Heart right ventricle (tissue), 16 donors: ENCODE measurements around the gene ADD3. TPM values are rescaled to one million over a fixed set of nuclear protein-coding genes. Genes with fewer than 3 reads are reported as not detected.

ENCODE experiments used
- ATAC-seq, 8 donors: fragments of 200-7000 bp; cut with Tn5 transposase; one replicate each; pipeline ENCODE4 v1.9.1; 2020; ENCODE audit warnings: mild to moderate bottlenecking in 8 of 8, moderate library complexity in 8 of 8, moderate number of reproducible peaks in 1 of 8
- DNase-seq, 2 donors: peaks; one replicate each; pipeline ENCODE4 v3.0.0-alpha.2; 2020
- H3K27ac ChIP-seq, 10 donors: fragments of 200-600 bp; sonication (generic) in 2 of 10; one replicate each; pipeline versions ENCODE4 v1.5.0 to v1.8.0; 2020 to 2022; ENCODE audit warnings: mild to moderate bottlenecking in 3 of 10
- H3K27me3 ChIP-seq, 7 donors: fragments of 200-600 bp; one replicate each; pipeline ENCODE4 v1.8.0; 2021 to 2022; ENCODE audit warnings: mild to moderate bottlenecking in 2 of 7
- H3K36me3 ChIP-seq, 9 donors: fragments of 200-600 bp; sonication (generic) in 1 of 9; one replicate each; pipeline versions ENCODE4 v1.5.0 to v1.8.0; 2020 to 2022; ENCODE audit warnings: mild to moderate bottlenecking in 2 of 9
- H3K4me1 ChIP-seq, 9 donors: fragments of 200-600 bp; sonication (generic) in 1 of 9; one replicate each; pipeline versions ENCODE4 v1.5.0 to v1.8.0; 2020 to 2022; ENCODE audit warnings: mild to moderate bottlenecking in 4 of 9
- H3K4me3 ChIP-seq, 10 donors: fragments of 200-600 bp; sonication (generic) in 2 of 10; one replicate each; pipeline versions ENCODE4 v1.5.0 to v1.8.0; 2020 to 2022; ENCODE audit warnings: mild to moderate bottlenecking in 7 of 10, moderate library complexity in 2 of 10
- H3K9me3 ChIP-seq, 11 donors: fragments of 200-600 bp in 10 of 11; sonication (generic) in 2 of 11; one replicate each; pipeline versions ENCODE4 v1.5.0 to v1.8.0; 2013 to 2022; ENCODE audit warnings: mild to moderate bottlenecking in 2 of 11, control low read depth in 1 of 11, moderate library complexity in 1 of 11
- CTCF ChIP-seq, 9 donors: fragments of 200-600 bp; sonication (generic) in 2 of 9; IDR thresholded peaks; one replicate each; pipeline versions ENCODE4 v1.5.0 to v1.8.0; 2021 to 2022; ENCODE audit warnings: antibody characterized with exemption in 9 of 9, mild to moderate bottlenecking in 5 of 9, moderate library complexity in 1 of 9
- WGBS, 2 donors: extraction: QIAGEN DNeasy Blood & Tissue Kit; methylation state at CpG; one replicate each; pipeline ENCODE4 v1.1.7; 2013; ENCODE audit warnings: inconsistent platforms in 1 of 2; 5-methylcytosine and 5-hydroxymethylcytosine counted together
- intact Hi-C, 10 donors: fragments of 100-400 bp; cut with DNase I; formaldehyde crosslinking; loops; one replicate each; pipeline versions ENCODE4 v1.11.1 to v1.14.2; 2022
- polyA plus RNA-seq, 2 donors: library from polyadenylated mRNA; stranded (reverse); fragments of 200-250 nt; gene quantifications; one replicate each; pipeline ENCODE4 v1.2.3, GENCODE V29; 2013
- total RNA-seq, 10 donors: library from RNA; stranded (reverse); fragmentation: NEBNext Ultra II Directional in 3 of 10; extraction: Animal tissue kit (Norgen Biotek cat#: 25700) in 3 of 10; gene quantifications; one replicate each; pipeline versions ENCODE4 v1.2.1 to v1.2.4, GENCODE V29; 2021 to 2023
- donor health status: Arrhythmogenic right ventricular cardiomyopathy.
- donor health status: ischemic (EF 13 %, LVEDD 7.1; RV severe dilation, severe dysfunction).
- donor health status: healthy with polysubstance abuse.
- donor health status: DM: no; HTN: yes; CAD: no.
- donor health status: DM: no; HTN: no; CAD: no.
- donor health status: ischemic (EF 25% LVEDD 6.9; RV normal size, moderate dysfunction).
- donor health status: ischemic (EF 25% LVEDD 5.7; RV mildly dilated, moderate dysfunction).
- donor health status: healthy.
- donor health status: DM: yes; HTN: yes; CAD: no.
- donor health status: Ischemic cardiomyopathy.
- donor health status: ischemic (EF 35%, LVEDD 5.7; RV mildly dilated, moderate dysfunction).
- donor health status: nonischemic (EF 11% LVEDD 7.7; RV severe dilation, severe dysfunction).
- donor health status: DM: yes; HTN: yes; CAD: no.
- donor health status: PGD.
- donor health status: ischemic (EF 29% LVEDD 5.4; RV normal size, mild dysfunction).
- donor health status: nonischemic (EF 23%, LVEDD 6.1; RV moderate dilation, normal function).

The ADD3 gene
- total and polyA plus RNA-seq, 12 donors: 28.0 to 106 (median 87.8) TPM

- Histone ChIP-seq H3K9me3 (no peaks in the 10 kb centered on the region), H3K4me1 (peaks cover 0 to 22% (median 0%) of the 10 kb centered on the region in 9 donors), H3K4me3 (no peak overlapping the region), H3K27ac (no peak overlapping the region), H3K27me3 (peaks cover 0 to 56% (median 0%) of the 10 kb centered on the region in 7 donors), H3K36me3 (no peaks in the 10 kb centered on the region)
- ATAC-seq (no peak), DNase-seq (no peak)
- intact Hi-C loops: no loop called here
- no peak for TF ChIP-seq CTCF (IDR thresholded peaks at IDR 0.05)
- WGBS, 2 donors: 96% methylated on average over 8 of the region's 8 CpGs
Observed at GRCh38 chr10:110156046-110156445, 148.3 kb downstream of the ADD3 start.

- WGBS, 2 donors: 89 to 93% methylated on average over 11 of the region's 11 CpGs
- ATAC-seq (no peak), DNase-seq (no peak)
- Histone ChIP-seq H3K27me3 (peaks cover 0 to 38% (median 0%) of the 10 kb centered on the region in 7 donors), H3K9me3 (no peaks in the 10 kb centered on the region), H3K4me1 (peaks cover 0 to 12% (median 0%) of the 10 kb centered on the region in 9 donors), H3K27ac (no peak overlapping the region), H3K36me3 (no peaks in the 10 kb centered on the region), H3K4me3 (no peak overlapping the region)
- no peak for TF ChIP-seq CTCF (IDR thresholded peaks at IDR 0.05)
- intact Hi-C loops: no loop called here
Observed at GRCh38 chr10:110158051-110159005, 150.5 kb downstream of the ADD3 start.

- peaks cover 0 to 12% (median 0%) of the 10 kb centered on the region in 9 donors for H3K4me1 ChIP-seq
- DNase-seq (no peak), ATAC-seq (no peak)
- no peak for TF ChIP-seq CTCF (IDR thresholded peaks at IDR 0.05)
- no peaks in the 10 kb centered on the region for H3K9me3 ChIP-seq
- no peaks in the 10 kb centered on the region for H3K36me3 ChIP-seq
- H3K27me3 ChIP-seq: peaks cover 0 to 30% (median 2%) of the 10 kb centered on the region in 7 donors
- intact Hi-C loops: loop anchor here in 1 of 10 donors (5.0 kb wide), 1 partner anchor 42 kb away; no protein-coding TSS in a partner anchor
- H3K4me3 ChIP-seq: no peak overlapping the region
- 91 to 98% methylated on average over 4 of the region's 4 CpGs for WGBS, 2 donors
- no peak overlapping the region for H3K27ac ChIP-seq
Observed at GRCh38 chr10:110160081-110160480, 152.3 kb downstream of the ADD3 start.

GRCh38 chr10:110160522-110160921 is 152.7 kb downstream of the ADD3 start:
- DNase-seq: no peak
- peaks cover 0 to 12% (median 0%) of the 10 kb centered on the region in 9 donors for H3K4me1 ChIP-seq
- intact Hi-C loops: loop anchor here in 1 of 10 donors (5.0 kb wide), 1 partner anchor 42 kb away; no protein-coding TSS in a partner anchor

More at GRCh38 chr10:110160522-110160921, 152.7 kb downstream of the ADD3 start:
- peaks cover 0 to 28% (median 4%) of the 10 kb centered on the region in 7 donors for H3K27me3 ChIP-seq
- TF ChIP-seq CTCF (IDR thresholded peaks at IDR 0.05): no peak
- H3K36me3 ChIP-seq: no peaks in the 10 kb centered on the region
- H3K4me3 ChIP-seq: no peak overlapping the region
- H3K9me3 ChIP-seq: no peaks in the 10 kb centered on the region
- ATAC-seq: no peak
- H3K27ac ChIP-seq: no peak overlapping the region
